ENCODE measurements around the gene RAB11FIP4. TPM values are rescaled to one million over a fixed set of nuclear protein-coding genes. Genes with fewer than 3 reads are reported as not detected.
A peak's percentile ranks its signal among the peaks of the same experiment; 100 is the strongest.

The RAB11FIP4 gene
- total RNA-seq, 1 donor: 15.1 TPM

DNA sequence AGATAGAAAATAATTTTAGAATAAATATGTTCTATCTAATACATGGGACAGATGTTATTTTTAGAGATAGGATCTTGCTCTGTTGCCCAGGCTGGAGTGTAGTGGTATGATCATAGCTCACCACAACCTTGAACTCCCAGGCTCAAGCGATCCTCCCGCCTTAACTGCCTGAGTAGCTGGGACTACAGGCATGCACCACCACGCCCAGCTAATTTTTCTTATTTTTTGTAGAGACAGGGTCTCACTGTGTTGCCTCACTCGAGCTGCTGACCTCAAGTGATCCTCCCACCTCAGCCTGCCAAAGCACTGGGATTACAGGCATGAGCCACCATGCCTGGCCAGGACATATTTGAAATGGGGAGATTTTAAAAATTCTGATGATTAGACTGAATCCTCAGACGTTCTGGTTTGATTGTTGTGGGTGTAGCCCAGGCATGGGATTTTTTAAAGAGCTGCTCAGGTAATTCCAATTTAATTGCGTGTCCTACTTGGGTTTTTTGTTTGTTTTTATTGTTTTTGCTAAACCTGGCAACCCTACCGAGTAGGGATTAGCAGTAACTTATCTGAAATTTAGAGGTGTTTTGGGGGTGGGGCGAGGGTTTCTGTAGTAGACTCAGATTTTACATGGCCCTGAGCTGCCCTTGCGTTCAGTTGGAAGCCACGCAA, 142.9 kb downstream of the RAB11FIP4 start:
- no peak for DNase-seq (ENCODE audit: low read depth in 2 of 3, low spot score in 2 of 3)

DNA sequence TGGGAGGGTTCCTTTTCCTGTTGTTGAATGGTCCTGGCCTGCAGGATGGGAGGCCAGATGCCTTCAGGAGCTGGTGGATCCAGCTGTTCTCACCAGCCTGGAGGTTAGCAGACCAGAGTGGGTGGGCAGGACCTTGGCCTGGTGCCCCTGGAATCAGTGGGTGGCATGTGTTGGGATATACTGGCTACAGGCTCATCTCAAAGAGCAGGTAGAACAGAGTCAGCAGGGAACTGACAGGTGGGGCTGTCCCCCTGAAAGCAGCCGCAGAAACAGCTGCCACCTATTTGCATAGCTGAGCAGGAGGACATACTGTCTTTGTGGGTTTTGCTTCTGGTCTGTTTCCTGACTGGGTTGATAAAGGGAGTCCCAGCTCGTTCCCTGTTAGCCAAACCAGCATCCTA, 144.1 kb downstream of the RAB11FIP4 start:
- DNase-seq (ENCODE audit: low read depth in 2 of 3, low spot score in 2 of 3): peak in 2 of 3 donors; percentile 89 to 96

DNA sequence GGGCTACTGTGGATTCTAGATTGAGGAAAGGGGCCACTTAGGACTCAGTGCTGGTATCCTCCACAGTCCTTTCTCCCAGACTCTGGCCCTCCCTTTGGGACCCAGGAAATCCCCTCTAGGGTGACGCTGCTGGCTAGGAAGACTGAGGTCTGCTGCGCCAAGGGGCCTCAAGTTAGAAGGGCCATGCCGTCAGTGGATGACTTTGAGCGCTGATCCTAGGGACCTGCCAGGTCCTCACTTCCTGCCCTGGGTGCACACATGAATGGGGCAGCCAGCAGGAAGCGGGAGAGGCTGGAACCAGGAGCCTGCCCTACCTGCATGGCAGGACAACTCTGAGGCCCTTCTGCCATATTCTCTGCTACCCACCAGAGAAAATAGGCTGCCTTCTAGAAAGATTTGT, 145.0 kb downstream of the RAB11FIP4 start:
- DNase-seq (ENCODE audit: low read depth in 2 of 3, low spot score in 2 of 3): no peak

DNA sequence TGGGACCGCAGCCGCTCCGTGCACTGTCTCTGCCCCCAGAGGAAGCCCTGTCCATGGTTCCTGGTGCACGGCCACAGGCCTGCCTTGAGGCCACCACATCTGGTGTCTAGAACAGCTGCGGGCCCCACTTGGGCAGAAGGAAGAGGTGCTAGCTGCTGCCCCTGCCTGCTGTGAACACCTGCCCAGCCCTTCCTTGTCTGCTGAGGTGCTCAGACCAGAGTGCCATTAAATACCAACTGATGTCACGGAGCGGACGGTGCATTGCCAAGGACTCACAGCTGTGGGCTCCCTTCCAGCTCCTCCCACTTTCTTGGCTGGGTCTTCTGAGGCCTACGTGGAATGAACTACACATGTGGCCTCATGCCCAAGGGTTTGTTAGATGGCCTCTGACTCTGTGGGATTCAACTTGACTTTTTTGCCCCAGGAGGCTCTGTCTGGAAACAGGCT, 146.1 kb downstream of the RAB11FIP4 start:
- peak in 1 of 3 donors; percentile 35 for DNase-seq (ENCODE audit: low read depth in 2 of 3, low spot score in 2 of 3)

DNA sequence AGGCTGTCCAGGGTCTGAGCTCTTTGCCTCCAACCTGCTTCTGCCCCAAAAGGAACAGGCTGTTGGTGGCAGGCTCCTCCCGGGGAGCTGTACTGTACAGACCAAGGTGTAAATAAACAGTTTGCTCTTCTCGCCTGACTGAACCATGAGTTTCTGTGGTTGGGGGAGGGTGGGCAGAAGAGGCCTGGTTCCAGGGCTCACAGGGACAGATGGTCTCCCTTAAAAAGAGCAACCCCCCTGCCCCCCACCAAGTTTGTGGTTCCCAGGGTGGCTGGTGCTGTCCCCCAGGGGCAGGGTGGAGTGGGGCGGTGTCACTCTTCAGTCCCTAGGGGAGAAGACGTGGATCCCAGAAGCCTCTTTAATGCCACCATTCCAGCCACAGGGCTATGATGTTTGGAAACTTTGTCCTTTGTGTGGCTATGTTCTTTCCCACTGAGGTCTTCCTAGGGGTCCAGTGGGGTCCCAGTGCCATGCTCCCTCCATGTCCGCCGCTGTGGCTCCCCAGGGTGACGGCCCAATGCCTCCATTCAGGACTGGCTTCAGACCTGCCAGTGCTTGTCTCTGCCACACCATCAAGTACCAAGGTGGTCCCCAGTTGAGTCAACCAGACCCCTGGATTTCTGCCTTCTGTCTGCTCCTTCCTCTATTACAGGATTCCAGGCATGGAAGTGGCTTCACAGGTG, 146.7 kb downstream of the RAB11FIP4 start:
- DNase-seq (ENCODE audit: low read depth in 2 of 3, low spot score in 2 of 3): no peak

DNA sequence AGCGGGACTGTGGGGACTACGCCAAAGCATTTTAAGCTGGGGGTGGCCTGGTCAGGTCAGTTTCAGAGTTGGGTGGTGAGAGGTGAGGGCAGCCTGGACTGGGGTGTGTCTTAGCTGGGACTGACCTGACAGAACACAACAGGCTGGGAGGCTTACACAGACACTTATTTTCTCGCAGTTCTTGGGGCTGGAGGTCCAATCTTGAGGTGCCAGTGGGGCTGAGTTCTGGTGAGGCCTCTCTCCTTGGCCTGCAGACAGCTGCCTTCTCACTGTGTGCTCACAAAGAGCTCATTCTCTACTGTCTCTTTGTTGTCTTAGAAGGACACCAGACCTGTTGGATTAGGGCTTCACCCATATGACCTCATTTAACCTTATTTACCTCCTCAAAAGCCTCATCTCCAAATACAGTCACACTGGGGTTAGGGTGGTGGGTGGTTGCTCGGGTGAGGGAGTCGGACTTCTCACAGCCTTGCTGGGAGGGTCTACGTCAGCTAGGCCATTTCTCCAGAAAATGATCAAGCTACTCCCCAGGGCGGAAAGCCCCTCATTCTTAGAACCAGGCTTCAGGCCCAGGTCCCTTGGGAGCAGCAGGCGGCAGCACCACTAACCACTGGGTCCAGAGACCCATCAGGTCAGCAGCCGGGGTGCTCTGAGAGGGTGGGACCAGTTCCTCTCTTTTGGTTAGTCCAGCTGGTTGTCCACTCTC, 149.3 kb downstream of the RAB11FIP4 start:
- DNase-seq (ENCODE audit: low read depth in 2 of 3, low spot score in 2 of 3): no peak

DNA sequence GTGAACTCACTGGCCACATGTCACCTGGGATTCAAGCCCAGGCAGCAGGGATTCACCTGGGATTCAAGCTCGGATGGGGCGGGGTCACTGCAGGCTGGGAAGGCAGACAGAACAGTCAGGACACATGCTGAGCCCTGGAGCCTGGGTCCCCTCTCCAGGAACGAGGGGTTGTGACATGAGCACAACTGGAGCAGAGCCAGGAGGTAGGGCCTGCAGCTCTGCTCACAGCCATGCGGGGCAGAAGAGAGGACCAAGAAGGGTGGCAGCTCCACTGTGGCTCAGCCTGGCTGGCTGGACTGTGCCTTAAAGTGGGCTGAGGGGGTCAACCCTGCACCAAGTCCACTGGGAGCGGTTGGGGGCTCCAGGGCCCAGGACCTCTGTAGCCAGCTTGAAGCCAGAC, 150.1 kb downstream of the RAB11FIP4 start:
- peak in 2 of 3 donors; percentile 35 to 61 for DNase-seq (ENCODE audit: low read depth in 2 of 3, low spot score in 2 of 3)

DNA sequence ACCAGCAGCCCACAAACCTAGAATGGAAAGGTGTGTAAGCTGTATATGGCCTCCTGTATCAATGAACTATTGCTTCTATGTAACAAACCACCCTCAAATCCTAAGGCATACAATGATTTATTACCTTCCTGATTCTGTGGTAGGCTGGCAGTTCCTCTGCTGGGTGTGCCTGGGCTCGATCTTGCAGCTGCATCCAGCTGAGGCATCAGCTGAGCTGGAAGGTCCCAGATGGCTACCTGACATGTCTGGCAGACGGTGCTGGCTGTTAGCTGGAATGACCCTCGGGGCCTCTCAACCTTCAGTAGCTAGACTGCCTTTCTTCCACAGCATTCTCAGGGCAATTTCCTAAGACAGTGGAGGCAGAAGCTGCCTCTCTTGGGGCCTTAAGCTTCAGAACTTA, 152.7 kb downstream of the RAB11FIP4 start:
- DNase-seq (ENCODE audit: low read depth in 2 of 3, low spot score in 2 of 3): peak in 2 of 3 donors; percentile 52 to 87

DNA sequence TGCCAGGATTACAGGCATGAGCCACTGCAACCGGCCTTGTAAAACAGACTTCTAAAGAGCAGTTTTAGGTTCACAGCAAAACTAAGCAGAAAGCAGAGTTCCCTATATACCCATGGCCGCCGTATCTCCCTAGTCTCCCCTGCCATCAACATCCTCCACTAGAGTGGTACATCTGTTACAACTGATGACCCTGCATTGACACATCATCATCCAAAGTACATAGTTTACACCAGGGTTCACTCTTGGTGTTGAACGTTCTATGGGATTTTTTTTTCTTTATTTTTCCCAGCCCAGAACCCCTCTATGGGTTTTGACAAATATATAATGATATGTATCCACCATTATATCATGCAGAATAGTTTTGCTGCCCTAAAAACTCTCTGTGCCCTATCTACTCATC, 155.2 kb downstream of the RAB11FIP4 start:
- no peak for DNase-seq (ENCODE audit: low read depth in 2 of 3, low spot score in 2 of 3)

DNA sequence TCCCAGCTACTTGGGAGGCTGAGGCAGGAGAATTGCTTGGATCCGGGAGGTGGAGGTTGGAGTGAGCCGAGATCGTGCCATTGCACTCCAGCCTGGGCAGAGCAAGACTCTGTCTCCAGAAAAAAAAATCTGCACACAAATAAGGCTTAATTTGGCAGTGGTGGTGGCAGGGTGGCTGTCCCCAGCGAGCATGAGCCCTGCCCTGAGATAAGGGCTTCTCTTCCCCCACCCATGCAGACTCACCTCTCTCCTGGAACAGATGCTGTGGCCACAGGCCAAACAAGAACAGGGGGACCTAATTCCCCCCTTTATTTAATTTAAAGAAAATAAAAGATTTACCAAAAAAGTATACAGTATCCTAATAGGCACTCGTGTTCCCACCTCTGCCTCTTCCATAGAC, 157.2 kb downstream of the RAB11FIP4 start:
- no peak for DNase-seq (ENCODE audit: low read depth in 2 of 3, low spot score in 2 of 3)

DNA sequence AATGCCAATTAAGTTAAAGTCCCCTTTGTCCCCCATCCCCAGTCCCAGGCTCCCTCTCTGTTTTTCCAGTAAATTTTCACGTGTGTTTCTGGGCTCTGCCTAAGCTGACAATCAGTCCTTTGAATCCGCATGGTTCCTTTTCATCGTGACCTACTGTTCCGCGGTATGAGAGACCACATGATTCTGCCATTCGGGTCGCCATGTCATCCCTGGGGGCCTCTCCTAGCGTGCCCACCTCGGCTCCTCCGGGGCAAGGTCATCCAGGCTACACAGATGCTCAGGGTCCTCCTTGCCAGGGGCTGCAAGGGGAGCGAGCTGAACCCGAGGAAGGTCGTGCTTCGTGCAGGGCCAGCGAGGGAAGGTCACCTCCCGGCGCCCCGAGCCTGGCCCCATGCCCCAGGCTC, 157.6 kb downstream of the RAB11FIP4 start:
- peak in 2 of 3 donors; percentile 40 to 56 for DNase-seq (ENCODE audit: low read depth in 2 of 3, low spot score in 2 of 3)

DNA sequence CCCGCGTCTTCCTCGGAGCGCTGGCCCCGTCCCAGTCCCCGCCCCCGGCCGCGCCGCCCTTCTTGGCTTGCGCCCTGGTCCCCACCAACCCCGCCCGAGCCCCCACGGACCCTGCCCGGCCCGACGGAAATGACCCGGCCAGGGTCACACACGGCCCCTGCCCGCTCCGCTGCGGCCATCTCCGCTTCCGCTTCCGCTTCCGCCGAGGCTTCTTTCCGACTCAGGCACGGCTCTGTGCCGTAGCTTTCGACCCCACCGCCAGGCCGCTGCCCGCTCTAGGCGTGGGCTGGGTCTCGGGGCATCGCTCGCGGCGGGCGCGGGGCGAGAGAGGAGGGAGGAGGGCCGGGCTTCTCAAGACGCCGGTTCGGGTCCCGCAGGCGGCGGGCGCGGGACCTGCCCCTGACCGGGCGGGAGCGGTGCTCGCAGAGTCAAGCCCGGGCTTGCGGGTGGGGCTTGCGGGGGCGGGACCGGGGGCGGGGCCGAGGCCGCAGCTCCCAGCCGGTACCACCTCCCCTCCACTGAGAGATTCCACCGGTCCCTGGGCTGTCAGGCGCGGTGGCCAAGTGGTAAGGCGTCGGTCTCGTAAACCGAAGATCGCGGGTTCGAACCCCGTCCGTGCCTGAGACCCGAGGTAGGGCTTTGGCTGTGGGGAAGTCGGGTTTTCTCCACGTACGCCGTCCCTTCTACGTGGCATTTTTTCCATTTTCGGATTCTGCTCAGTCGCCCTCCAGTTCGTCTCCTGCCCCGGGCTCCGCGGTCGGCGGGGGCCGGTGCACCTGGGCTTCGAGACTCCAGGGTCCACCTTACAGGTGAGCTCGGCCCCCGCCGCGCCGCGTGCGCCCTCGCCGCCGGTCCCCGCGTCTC, 158.3 kb downstream of the RAB11FIP4 start:
- peak; percentile 71 to 92 (median 81) for DNase-seq (ENCODE audit: low read depth in 2 of 3, low spot score in 2 of 3)

DNA sequence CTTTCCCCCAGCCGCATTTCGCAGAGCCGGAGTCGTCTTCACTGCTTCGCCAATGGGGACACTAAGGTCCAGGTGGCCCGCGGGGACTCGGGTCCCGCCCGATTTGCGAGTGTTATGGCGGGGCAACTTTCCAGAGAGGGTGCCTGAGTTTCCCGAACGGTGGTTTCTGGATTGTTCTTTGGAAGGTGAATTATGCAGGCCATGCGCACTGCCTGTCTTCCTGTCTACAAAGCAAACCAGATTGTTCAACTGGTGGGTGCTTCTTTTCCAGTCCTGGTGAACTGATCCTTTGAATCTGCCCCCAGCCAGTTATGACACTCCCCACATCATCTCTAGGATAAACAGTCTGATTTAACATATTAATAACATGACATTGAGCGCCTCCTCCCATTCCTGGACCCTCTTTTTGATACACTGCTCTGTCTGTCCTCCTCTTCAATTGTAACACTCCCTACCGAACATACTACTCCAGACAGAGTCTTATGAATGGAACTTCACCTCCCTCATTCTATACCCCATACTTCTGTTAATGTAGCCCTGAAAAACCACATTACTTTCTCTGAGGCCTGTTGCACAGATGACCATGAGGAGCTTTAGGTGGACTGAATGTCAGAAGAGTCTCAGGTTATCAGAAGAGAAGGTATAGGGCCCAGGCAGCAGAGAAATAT, 159.0 kb downstream of the RAB11FIP4 start:
- no peak for DNase-seq (ENCODE audit: low read depth in 2 of 3, low spot score in 2 of 3)

DNA sequence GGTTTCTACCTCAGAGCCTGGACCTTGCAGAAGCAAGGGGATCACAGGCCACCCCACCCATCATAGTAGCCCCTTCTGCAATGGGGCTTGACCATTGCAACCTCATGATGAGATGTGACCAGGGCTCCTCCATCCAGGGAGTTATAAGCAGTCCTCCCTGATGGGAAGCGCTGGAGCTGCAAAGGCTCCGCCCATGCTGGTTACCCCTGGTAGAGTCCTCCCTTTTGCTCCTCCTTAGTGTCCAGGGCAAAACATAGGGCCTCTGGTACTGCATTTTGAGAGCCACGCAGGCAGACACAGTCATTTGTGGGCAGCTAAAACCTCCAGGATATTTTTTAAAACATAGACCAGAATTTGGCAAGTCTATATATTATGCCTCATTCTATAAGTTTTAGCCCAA, 161.1 kb downstream of the RAB11FIP4 start:
- no peak for DNase-seq (ENCODE audit: low read depth in 2 of 3, low spot score in 2 of 3)

DNA sequence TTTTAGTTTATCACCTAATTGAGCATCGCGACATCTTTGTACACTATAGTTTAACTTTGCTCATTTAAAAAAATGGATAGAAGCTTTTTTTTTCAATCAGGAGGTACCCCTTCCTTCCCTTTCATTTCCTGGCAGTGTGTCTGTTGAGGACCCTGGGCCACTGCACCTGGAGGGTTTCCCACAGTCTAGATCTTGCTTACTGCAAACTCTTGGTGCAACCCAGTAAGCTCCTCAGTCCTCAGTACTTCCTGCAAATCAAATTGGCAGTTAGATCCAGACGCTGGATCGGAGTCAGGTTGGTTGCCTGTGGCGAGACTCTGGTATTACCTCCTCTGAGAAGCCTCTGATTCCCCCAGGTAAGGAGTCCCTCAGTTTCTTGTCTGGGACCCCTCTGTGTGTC, 162.0 kb downstream of the RAB11FIP4 start:
- DNase-seq (ENCODE audit: low read depth in 2 of 3, low spot score in 2 of 3): no peak

DNA sequence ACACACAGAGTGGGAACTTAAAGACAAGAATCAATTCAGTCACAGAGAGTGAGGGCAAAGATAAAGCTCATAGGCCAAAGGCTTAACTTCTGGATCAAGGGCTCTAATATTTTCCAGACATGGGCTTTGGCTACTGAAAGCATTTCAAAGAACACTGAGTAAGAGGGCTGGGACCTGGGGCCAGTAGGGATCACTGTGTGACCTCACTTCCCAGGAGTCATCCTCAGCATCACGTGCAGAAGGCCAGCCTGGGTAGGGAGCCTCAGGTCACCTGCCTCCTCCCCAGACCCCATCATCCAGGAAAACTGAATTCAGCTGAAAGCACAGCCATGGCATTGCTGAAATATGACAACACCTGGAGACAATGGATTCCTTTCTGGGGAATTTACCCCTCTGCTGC, 163.5 kb downstream of the RAB11FIP4 start:
- DNase-seq (ENCODE audit: low read depth in 2 of 3, low spot score in 2 of 3): no peak

DNA sequence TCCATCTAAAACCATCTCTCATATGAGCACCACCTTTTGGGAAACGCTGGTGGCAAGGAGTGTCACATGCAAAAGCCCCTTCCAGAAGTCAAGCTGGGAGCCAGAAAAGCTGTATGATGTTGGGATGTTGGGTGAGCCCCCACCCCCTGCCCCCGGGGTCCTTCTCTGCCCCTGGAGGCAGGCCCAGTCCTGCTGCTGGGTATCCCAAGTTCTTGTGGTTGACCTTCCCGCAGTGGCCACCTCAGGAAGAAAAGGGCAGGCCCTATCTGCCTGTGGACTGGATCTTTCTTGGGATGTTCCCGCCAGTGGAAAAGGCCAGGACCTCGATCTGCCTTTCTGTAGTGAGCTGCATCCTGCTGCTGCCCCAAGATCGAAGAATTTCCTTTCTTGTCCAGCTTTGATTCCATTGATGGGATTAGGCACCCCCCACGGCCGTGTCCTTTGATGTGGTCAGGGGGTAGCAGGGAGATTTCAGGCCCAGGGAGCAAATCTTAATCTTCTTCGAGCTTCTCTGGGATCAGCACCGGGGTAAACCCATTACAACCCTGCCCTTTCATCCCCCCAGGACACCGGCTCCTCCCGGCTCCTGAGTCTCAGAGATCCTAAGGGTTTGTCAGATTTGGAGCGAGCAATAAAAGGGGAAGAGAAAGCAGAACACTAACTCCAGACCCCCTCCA, 165.6 kb downstream of the RAB11FIP4 start:
- no peak for DNase-seq (ENCODE audit: low read depth in 2 of 3, low spot score in 2 of 3)

DNA sequence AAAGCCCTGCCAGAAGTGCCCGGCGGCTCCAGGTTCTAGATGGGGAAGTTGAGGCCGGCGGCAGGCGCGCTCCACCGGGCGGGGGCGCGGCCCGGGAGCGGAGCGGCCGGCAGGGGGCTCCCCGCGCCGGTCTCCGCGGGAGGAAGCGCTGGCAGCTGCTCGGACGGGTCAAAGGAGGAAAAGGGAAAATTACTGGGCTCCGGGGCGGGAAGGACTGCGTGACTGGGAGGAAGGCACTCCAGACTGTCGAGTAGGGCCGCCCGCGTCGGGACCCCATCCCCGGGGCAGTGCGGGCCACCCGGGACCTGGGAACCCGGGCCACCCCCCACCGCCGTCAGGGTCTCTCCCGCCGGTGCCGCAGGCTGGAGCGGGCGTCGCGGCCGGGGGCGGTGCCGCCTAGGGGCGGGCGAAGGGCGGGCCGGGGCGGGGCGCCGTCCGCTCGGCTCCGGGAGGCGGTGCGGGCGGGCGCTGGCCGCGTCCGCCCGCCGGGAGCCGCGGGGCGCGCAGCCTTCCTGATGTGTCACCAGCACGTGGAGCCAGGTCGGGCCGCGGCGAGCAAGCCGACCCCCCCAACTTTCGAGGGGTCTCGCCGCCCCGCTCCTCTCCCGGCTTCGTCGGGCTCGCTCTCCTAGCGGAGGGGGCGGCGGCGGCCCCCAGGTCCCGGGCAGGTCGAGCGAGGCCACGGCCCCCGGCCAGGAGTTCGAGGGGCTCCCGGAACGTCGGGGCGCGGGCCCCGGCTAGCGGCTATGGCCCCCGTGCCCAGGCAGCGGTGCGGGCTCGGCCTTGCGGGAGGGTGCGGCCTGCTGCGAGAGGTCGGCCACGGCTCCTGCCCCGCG, 167.5 kb downstream of the RAB11FIP4 start:
- DNase-seq (ENCODE audit: low read depth in 2 of 3, low spot score in 2 of 3): peak; percentile 16 to 74 (median 56)
